Right forelimb (tissue), 1 donor: ENCODE data around the gene EFCAB14.
"Not testable (repeated sequence)": the region's sequence is repeated elsewhere in the genome, so short reads cannot be mapped to it uniquely, and the experiment has no call there.

Source experiments
- DNase-seq: peaks from one replicate; pipeline ENCODE4 v3.0.0-alpha.2; 2018

EFCAB14 gene

GRCh38 chr1:46718727-46719622 is at the start of gene EFCAB14:
TSS of gene EFCAB14 (minus strand) at chr1:46719114. CDS start at chr1:46718087, 1,027 bp downstream.
- peak; percentile 99 for DNase-seq

GRCh38 chr1:46768445-46768844 is 49.5 kb upstream of the EFCAB14 start:
- DNase-seq: no peak

GRCh38 chr1:46767649-46768282 is 48.9 kb upstream of the EFCAB14 start:
- DNase-seq: no peak

- no peak for DNase-seq
These were observed 45.5 kb upstream of the EFCAB14 start for GRCh38 chr1:46764402-46764801.

GRCh38 chr1:46761740-46762139 is 42.8 kb upstream of the EFCAB14 start:
- DNase-seq: no peak

GRCh38 chr1:46760558-46761166 is 41.7 kb upstream of the EFCAB14 start:
- DNase-seq: no peak

GRCh38 chr1:46757956-46758528 is 39.1 kb upstream of the EFCAB14 start:
- DNase-seq: no peak

GRCh38 chr1:46757247-46757955 is 38.5 kb upstream of the EFCAB14 start:
- no peak for DNase-seq

- no peak for DNase-seq
These were observed 36.2 kb upstream of the EFCAB14 start for GRCh38 chr1:46755121-46755520.

GRCh38 chr1:46754707-46755106 is 35.8 kb upstream of the EFCAB14 start:
- DNase-seq: not testable (repeated sequence)

GRCh38 chr1:46753985-46754384 is 35.1 kb upstream of the EFCAB14 start:
- DNase-seq: no peak

- no peak for DNase-seq
These were observed 31.0 kb upstream of the EFCAB14 start for GRCh38 chr1:46749921-46750404.

GRCh38 chr1:46749404-46749803 is 30.5 kb upstream of the EFCAB14 start:
- no peak for DNase-seq

GRCh38 chr1:46747683-46748288 is 28.9 kb upstream of the EFCAB14 start:
- DNase-seq: no peak

GRCh38 chr1:46742069-46742468 is 23.2 kb upstream of the EFCAB14 start:
- no peak for DNase-seq

GRCh38 chr1:46735708-46736324 is 16.9 kb upstream of the EFCAB14 start:
- no peak for DNase-seq

- not testable (repeated sequence) for DNase-seq
These were observed 9.5 kb upstream of the EFCAB14 start for GRCh38 chr1:46728327-46728873.

- DNase-seq: no peak
These were observed 6.8 kb upstream of the EFCAB14 start for GRCh38 chr1:46725736-46726108.

GRCh38 chr1:46724991-46725735 is 6.2 kb upstream of the EFCAB14 start:
- peak; percentile 55 for DNase-seq

- DNase-seq: no peak
These were observed 5.0 kb upstream of the EFCAB14 start for GRCh38 chr1:46723901-46724300.
